ENCODE data around the gene TBCD. TPM values are rescaled to one million over a fixed set of nuclear protein-coding genes. Genes with fewer than 3 reads are reported as not detected.

Gene TBCD
- total RNA-seq, 2 donors from 2014 or later = 44.4 to 54.1 TPM

- intact Hi-C loops (cut with DNase I, micrococcal nuclease) = no loop called here
- no peak for ATAC-seq
- peak in 1 of 2 donors; percentile 17 for DNase-seq
These were observed 64.5 kb downstream of the TBCD start for GRCh38 chr17:82816358-82816757.

- DNase-seq (no peak), ATAC-seq (no peak)
- intact Hi-C loops (cut with DNase I, micrococcal nuclease) = no loop called here
These were observed 66.1 kb downstream of the TBCD start for GRCh38 chr17:82817947-82818346.

GRCh38 chr17:82820278-82821251, 68.7 kb downstream of the TBCD start:
- DNase-seq (no peak), ATAC-seq (no peak)
- intact Hi-C loops (cut with DNase I, micrococcal nuclease) = no loop called here

- DNase-seq = no peak
- ATAC-seq = no peak
- intact Hi-C loops (cut with DNase I, micrococcal nuclease) = no loop called here
These were observed 69.7 kb downstream of the TBCD start for GRCh38 chr17:82821554-82821953.

- ATAC-seq = no peak
- intact Hi-C loops (cut with DNase I, micrococcal nuclease) = no loop called here
- no peak for DNase-seq
These were observed 70.4 kb downstream of the TBCD start for GRCh38 chr17:82822281-82822680.

GRCh38 chr17:82823004-82823403, 71.1 kb downstream of the TBCD start:
- ATAC-seq (peak; percentile 29), DNase-seq (no peak)
- intact Hi-C loops (cut with DNase I, micrococcal nuclease) = no loop called here

- intact Hi-C loops (cut with DNase I, micrococcal nuclease) = no loop called here
- ATAC-seq (no peak), DNase-seq (no peak)
These were observed 73.8 kb downstream of the TBCD start for GRCh38 chr17:82825540-82826124.

- DNase-seq (no peak), ATAC-seq (no peak)
- intact Hi-C loops (cut with DNase I, micrococcal nuclease) = no loop called here
These were observed 74.3 kb downstream of the TBCD start for GRCh38 chr17:82826211-82826610.

- DNase-seq (no peak), ATAC-seq (no peak)
- intact Hi-C loops (cut with DNase I, micrococcal nuclease) = no loop called here
These were observed 75.1 kb downstream of the TBCD start for GRCh38 chr17:82826956-82827355.

- DNase-seq = peak in 1 of 2 donors; percentile 9
- intact Hi-C loops (cut with DNase I, micrococcal nuclease) = no loop called here
- ATAC-seq = no peak
These were observed 77.1 kb downstream of the TBCD start for GRCh38 chr17:82828875-82829487.

- ATAC-seq (no peak), DNase-seq (peak in 1 of 2 donors; percentile 35)
- intact Hi-C loops (cut with DNase I, micrococcal nuclease) = no loop called here
These were observed 78.4 kb downstream of the TBCD start for GRCh38 chr17:82830249-82830661.

- peak in 1 of 2 donors; percentile 16 for DNase-seq
- no peak for ATAC-seq
- intact Hi-C loops (cut with DNase I, micrococcal nuclease) = no loop called here
These were observed 79.4 kb downstream of the TBCD start for GRCh38 chr17:82831041-82831817.

GRCh38 chr17:82831818-82832200, 79.9 kb downstream of the TBCD start:
- DNase-seq = peak in 1 of 2 donors; percentile 19
- ATAC-seq = no peak
- intact Hi-C loops (cut with DNase I, micrococcal nuclease) = no loop called here

GRCh38 chr17:82832411-82832810, 80.5 kb downstream of the TBCD start:
- ATAC-seq = no peak
- intact Hi-C loops (cut with DNase I, micrococcal nuclease) = no loop called here
- peak in 1 of 2 donors; percentile 20 for DNase-seq

- intact Hi-C loops (cut with DNase I, micrococcal nuclease) = no loop called here
- DNase-seq (peak in 1 of 2 donors; percentile 14), ATAC-seq (no peak)
These were observed 81.1 kb downstream of the TBCD start for GRCh38 chr17:82832881-82833475.

- DNase-seq = peak in 1 of 2 donors; percentile 10
- intact Hi-C loops (cut with DNase I, micrococcal nuclease) = no loop called here
These were observed 83.3 kb downstream of the TBCD start for GRCh38 chr17:82835122-82835521.

GRCh38 chr17:82835766-82836512, 84.1 kb downstream of the TBCD start:
- intact Hi-C loops (cut with DNase I, micrococcal nuclease) = no loop called here
- peak in 1 of 2 donors; percentile 22 for DNase-seq
- no peak for ATAC-seq

More at GRCh38 chr17:82835122-82835521, 83.3 kb downstream of the TBCD start:
- no peak for ATAC-seq

GRCh38 chr17:82836823-82837357, 85.0 kb downstream of the TBCD start:
- peak in 1 of 2 donors; percentile 21 for DNase-seq
- intact Hi-C loops (cut with DNase I, micrococcal nuclease) = no loop called here
- peak; percentile 36 for ATAC-seq

All from left colon (tissue), 2 donors.